ENCODE results near the gene FANCB.

FANCB gene

DNA sequence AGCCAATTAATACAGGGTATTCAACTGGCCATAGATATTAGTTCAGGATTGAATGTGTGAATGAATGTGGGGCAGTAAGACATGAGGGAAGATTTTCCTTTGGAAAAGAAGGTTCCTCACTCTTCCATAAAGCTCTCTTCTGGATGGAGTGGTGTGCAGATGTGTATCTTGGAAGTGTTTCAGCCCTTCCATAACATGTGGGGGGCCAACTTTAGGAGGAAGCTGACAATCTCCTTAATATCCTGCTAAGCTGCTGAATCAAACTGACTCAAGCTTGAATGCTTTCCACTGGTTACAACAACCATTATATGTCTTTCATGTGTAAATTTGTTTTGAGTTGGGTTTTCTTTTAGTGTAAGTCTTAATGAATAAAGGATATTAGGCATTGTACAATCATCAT is 40.3 kb downstream of the FANCB start:
- DNase-seq (ENCODE audit: low read depth) = peak; percentile 7

DNA sequence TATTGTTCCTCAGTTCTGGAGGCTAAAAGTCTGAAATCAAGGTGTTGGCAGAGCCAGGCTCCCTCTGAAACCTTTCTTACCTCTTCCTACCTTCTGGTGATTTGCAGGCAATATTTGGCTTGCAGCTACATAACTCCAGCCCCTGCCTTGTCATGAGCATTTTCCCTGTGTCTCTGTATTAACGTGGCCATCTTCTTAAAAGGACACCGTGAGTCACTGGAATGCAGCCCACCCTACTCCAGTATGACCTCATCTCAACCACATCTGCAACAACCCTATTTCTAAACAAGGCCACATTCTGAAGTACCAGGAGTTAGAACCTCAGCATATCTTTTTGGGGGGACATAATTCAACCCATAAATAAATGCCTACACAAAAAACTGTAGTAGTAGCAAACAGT is 40.7 kb downstream of the FANCB start:
- DNase-seq (ENCODE audit: low read depth) = no peak

DNA sequence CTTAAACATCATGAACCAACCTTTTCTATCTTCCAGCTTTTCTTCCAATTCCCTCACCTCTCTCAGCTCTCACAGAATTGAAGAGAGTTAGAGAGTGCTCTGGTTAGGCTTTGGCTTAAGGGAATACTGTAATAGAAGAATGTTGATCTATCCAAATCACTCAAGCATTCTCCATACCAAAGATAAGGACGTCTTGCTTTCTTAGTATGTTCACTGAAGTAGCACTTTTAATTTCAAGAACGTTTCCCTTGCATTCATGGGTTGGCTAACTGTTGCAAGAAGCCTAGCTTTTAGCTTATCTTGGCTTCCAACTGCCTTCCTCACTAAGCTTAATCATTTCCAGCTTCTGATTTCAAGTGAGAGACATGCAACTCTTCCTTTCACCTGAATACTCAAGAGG is 43.2 kb downstream of the FANCB start:
- no peak for DNase-seq (ENCODE audit: low read depth)

DNA sequence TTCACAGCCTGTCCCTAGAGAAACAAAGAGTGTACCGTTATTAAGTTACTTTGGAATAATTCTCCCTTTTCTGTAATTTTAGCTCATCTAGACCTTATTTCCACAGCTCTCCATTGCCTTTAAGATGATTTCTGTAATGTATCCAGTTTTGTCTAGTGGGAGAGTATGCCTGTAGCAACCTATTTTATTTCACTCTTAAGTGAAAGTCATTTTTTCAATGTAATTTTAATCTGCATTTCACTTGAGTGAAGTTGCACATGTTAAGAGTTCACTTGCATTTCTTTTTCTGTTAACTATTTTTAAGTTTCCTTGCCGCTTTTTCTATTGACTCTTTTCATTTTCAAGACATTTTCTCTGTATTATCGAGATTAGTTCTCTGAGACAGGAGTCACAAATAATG is 46.5 kb downstream of the FANCB start:
- no peak for DNase-seq (ENCODE audit: low read depth)

DNA sequence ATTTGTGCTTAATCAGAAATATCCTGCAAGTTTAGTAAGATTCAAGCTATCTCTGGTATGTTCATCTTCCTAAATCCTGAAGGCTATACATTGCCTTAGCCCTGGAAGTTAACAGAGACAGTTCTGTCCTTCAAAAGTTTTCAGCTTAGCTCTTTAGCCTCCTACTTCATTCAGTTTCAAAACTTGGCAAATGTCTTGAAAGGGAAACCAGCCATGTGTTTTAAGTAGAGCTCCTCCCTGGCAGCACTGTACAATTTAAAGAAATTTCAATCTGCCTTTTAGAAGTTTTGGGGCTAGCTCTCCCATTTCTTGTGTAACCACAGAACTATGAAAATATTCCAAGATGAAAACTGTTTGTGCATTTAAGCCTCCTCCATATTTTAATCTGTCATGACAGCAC is 47.0 kb downstream of the FANCB start:
- no peak for DNase-seq (ENCODE audit: low read depth)

DNA sequence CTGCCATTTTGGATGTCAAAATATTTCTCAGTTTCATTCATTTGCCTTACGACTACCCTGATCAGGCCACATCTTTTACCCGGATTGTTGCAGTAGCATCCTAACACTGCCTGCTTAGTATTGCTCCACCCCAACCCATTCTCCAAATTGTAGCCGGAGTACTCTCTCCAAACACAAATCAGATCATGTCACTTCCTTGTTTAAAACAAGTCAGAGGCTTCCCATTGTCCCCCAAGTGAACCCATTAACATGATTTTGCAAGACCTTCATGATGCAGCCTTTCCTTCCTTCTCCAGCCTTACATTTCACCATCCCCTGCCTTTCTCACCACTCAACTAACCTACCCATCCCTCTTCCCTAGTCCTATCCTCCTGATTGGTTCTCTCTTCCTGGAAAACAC is 53.1 kb downstream of the FANCB start:
- no peak for DNase-seq (ENCODE audit: low read depth)

DNA sequence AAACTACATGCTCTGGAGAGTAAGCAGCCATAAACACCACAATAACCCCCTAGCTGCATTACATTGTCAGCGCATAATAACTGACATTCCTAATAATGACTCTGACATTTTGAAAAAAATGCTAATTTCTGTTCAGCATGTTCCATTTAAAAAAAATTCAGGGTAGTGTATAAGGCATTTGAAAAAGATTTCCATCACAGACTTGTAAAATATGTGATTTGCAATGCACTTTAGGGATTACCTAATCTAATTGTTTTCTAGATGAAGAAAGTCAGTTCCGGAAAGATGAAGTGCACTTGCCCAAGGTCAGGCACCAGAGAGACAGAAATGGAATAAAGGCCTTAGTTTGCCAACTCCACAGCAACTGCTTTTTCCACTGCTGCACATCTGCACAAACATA is 55.3 kb downstream of the FANCB start:
- no peak for DNase-seq (ENCODE audit: low read depth)

DNA sequence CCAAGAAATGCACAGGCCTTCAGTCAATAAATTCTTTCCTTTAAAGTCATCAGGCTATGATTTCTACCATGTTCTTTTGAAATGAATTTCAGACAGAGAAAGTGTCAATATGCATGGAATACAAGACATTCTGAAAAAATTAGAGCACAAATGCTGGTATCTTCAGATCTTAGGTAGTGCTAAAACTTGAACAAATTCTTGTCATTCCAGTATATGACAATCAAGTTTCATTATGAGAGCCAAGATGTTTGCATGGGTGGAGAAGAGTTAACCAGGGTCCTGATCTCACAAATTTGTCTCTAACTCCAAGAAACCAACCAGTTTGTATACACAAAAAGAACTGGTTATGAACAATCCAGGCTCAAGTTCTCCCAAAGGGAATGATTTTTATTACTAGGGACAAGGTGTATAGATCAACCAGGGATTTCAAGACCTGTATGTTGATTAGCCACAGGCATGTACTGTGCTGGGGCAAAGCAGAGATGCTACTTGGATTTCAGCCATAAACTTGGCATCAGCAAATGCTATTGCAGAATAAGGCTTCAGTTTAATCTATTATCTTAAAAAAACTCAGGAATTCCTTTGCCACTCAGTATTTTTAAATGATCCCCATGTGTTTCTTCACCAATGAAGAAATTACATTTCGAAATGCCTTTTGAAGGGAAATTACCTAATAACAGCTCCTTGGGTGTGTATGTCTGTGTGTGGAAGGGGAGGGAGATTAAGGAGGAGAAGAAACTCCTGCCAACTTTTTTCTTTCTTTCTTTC is 69.7 kb downstream of the FANCB start:
- DNase-seq (ENCODE audit: low read depth) = no peak

DNA sequence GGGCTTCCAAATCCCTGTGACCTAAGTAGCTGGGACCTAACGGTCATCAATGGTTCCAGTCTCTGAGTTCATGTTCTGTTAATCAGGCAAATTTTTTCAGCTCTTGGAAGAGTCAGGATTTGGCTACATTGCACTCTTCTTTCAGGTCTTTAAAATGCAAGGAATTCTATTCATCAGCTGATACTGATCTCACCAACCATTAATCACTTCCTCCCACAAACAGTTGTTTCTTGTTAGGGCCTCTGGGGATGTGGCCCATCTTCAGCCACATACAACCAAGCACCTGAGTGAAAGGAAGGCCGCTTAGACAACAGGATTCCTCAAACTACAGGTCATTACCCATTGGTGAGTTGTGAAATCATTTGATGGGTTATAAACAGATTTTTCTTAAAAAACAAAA is 71.7 kb downstream of the FANCB start:
- no peak for DNase-seq (ENCODE audit: low read depth)

DNA sequence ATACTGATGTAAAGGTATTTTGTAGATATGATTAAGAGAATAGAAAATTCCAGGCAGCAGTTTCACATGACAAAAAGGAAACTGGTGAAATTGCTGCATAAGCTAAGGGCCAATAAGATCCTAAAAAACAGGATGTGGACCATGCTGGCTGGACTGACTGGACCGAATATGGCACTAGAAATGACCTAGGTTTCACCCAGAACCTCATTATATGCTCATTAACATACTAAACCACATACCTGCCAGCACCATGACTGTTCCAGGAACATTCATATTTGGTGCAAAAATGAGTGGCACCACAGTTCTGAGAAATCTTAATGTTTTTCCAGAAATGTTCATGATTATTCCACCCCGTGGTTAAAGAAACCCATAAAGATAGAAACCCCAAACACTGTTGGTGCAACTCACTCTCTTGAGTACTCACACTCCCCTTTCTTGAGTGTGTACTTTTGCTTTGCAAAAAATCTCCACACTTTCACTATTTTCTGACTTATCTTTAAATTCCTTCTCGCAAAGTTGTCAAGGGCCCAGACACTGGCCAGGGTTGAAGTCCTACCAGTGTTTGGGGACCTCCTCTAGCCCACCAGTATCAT is 74.0 kb downstream of the FANCB start:
- DNase-seq (ENCODE audit: low read depth) = no peak
